T47D (cell line): ENCODE results near the gene LRTM2.

Experiments
- DNase-seq, 2 experiments: peaks; one replicate each; pipeline versions ENCODE4 v3.0.0 to v3.0.0-alpha.2; 2011 to 2012; ENCODE audit warnings: low read depth in 1 of 2, low spot score in 1 of 2
- JUND ChIP-seq: IDR thresholded peaks from 2 replicates; pipeline ENCODE4 v1.6.1; 2012; ENCODE audit warnings: low read depth
- in situ Hi-C: cut with HindIII; loops from 2 replicates; pipeline ENCODE4 v1.10.0; 2016; ENCODE audit warnings: low sequenced_read_pairs, low pct_unique_long_range_greater_than_20kb

Gene LRTM2

GRCh38 chr12:1820896-1821291 is 529 bp downstream of the LRTM2 start:
- no peak for TF ChIP-seq JUND
- no peak for DNase-seq
- in situ Hi-C loops, result no loop called here

GRCh38 chr12:1821805-1822204 is 1.4 kb downstream of the LRTM2 start:
- no peak for TF ChIP-seq JUND
- in situ Hi-C loops, result no loop called here
- no peak for DNase-seq

GRCh38 chr12:1822699-1823098 is 2.3 kb downstream of the LRTM2 start:
- no peak for TF ChIP-seq JUND
- in situ Hi-C loops, result no loop called here
- DNase-seq, result no peak

GRCh38 chr12:1823237-1823636 is 2.9 kb downstream of the LRTM2 start:
- in situ Hi-C loops, result no loop called here
- no peak for TF ChIP-seq JUND

GRCh38 chr12:1825382-1826102 is 5.2 kb downstream of the LRTM2 start:
- DNase-seq, result no peak
- in situ Hi-C loops, result no loop called here
- TF ChIP-seq JUND, result no peak

More at GRCh38 chr12:1823237-1823636, 2.9 kb downstream of the LRTM2 start:
- no peak for DNase-seq

GRCh38 chr12:1826401-1826800 is 6.0 kb downstream of the LRTM2 start:
- in situ Hi-C loops, result no loop called here
- no peak for TF ChIP-seq JUND
- no peak for DNase-seq

- no peak for TF ChIP-seq JUND
- in situ Hi-C loops, result no loop called here
- DNase-seq, result no peak
These were observed 6.7 kb downstream of the LRTM2 start for GRCh38 chr12:1826867-1827705.

- TF ChIP-seq JUND, result no peak
- in situ Hi-C loops, result no loop called here
- no peak for DNase-seq
These were observed 7.8 kb downstream of the LRTM2 start for GRCh38 chr12:1827826-1828805.

- TF ChIP-seq JUND, result no peak
- in situ Hi-C loops, result no loop called here
- DNase-seq, result no peak
These were observed 8.5 kb downstream of the LRTM2 start for GRCh38 chr12:1828856-1829255.

- DNase-seq, result no peak
- in situ Hi-C loops, result no loop called here
- TF ChIP-seq JUND, result no peak
These were observed 9.0 kb downstream of the LRTM2 start for GRCh38 chr12:1829306-1829900.

- no peak for DNase-seq
- TF ChIP-seq JUND, result no peak
- in situ Hi-C loops, result no loop called here
These were observed 10.1 kb downstream of the LRTM2 start for GRCh38 chr12:1830401-1830845.
